Erythroblast (primary cell): ENCODE data around the gene PATJ.

Source experiments
- GATA1 ChIP-seq: IDR thresholded peaks from 2 replicates; pipeline ENCODE4 v1.6.1; 2011; ENCODE audit warnings: low read depth, mild to moderate bottlenecking, control low read depth, low read length, moderate library complexity
- POLR2A ChIP-seq: IDR thresholded peaks from 2 replicates; pipeline ENCODE4 v1.6.1; 2011; ENCODE audit warnings: mild to moderate bottlenecking, low read length

- no peak for TF ChIP-seq POLR2A
- no peak for TF ChIP-seq GATA1
These were observed 145.0 kb downstream of the PATJ start for GRCh38 chr1:61887076-61887867.
